Measurements from ENCODE around the gene DUSP11. TPM values are rescaled to one million over a fixed set of nuclear protein-coding genes. Genes with fewer than 3 reads are reported as not detected.
A peak's percentile ranks its signal among the peaks of the same experiment; 100 is the strongest.

The DUSP11 gene
- total and polyA plus RNA-seq, 2 of the 13 experiments (the other 11 are each of a cell fraction or from before 2014, with no cell fraction given): 30.5 to 36.2 TPM

GRCh38 chr2:73828818-73829570 is 49.1 kb upstream of the DUSP11 start, which contains the start of gene STAMBP (continued):
- TF ChIP-seq LRRFIP1 (CRISPR knock-in tag; conservative IDR thresholded peaks at IDR 0.05) (no peak), KDM5B (CRISPR knock-in tag; IDR thresholded peaks at IDR 0.05; ENCODE audit: borderline replicate concordance) (peak; percentile 95), ETV6 (CRISPR knock-in tag; conservative IDR thresholded peaks at IDR 0.05) (no peak), KAT7 (CRISPR knock-in tag; IDR thresholded peaks at IDR 0.05; ENCODE audit: borderline replicate concordance) (peak; percentile 94), THAP7 (CRISPR knock-in tag; IDR thresholded peaks at IDR 0.05) (no peak), ZNF264 (CRISPR knock-in tag; IDR thresholded peaks at IDR 0.05) (0 out of 2 replicates have a peak, but pooled peaks have one; percentile 77), ZNF280B (CRISPR knock-in tag; IDR thresholded peaks at IDR 0.05; ENCODE audit: borderline replicate concordance) (peak; percentile 96), ZBTB3 (CRISPR knock-in tag; IDR thresholded peaks at IDR 0.05; ENCODE audit: borderline replicate concordance, low read depth) (no peak), ZBTB8A (CRISPR knock-in tag; IDR thresholded peaks at IDR 0.05; ENCODE audit: borderline replicate concordance, low read depth) (no peak), TP53 (CRISPR knock-in tag; conservative IDR thresholded peaks at IDR 0.05) (no peak; the same call in 1 of the 2 replicates), HNRNPLL (IDR thresholded peaks at IDR 0.05; ENCODE audit: low read depth, low read length, poor library complexity, severe bottlenecking) (peak; percentile 63), ZNF766 (CRISPR knock-in tag; IDR thresholded peaks at IDR 0.05; ENCODE audit: borderline replicate concordance) (peak; percentile 67; the same call in 1 of the 2 replicates), ZSCAN25 (CRISPR knock-in tag; IDR thresholded peaks at IDR 0.05) (no peak), ZNF121 (CRISPR knock-in tag; IDR thresholded peaks at IDR 0.05) (no peak), ZNF749 (CRISPR knock-in tag; IDR thresholded peaks at IDR 0.05; ENCODE audit: borderline replicate concordance) (no peak; the same call in 1 of the 2 replicates), ZNF274 (CRISPR knock-in tag; IDR thresholded peaks at IDR 0.05) (peak; percentile 90), ELF3 (CRISPR knock-in tag; IDR thresholded peaks at IDR 0.05) (peak; percentile 81), CERS6 (CRISPR knock-in tag; IDR thresholded peaks at IDR 0.05) (no peak)
